GM12878 (cell line): ENCODE measurements around the gene ITGA7. TPM values are rescaled to one million over a fixed set of nuclear protein-coding genes. Genes with fewer than 3 reads are reported as not detected.

ENCODE experiments used
- ATAC-seq: fragments of 200-7000 bp; cut with Tn5 transposase; 3 replicates; pipeline ENCODE4 v1.9.1; 2020; ENCODE audit warnings: mild to moderate bottlenecking, moderate library complexity
- BruUV-seq: library from RNA; stranded (reverse); fragments of 400-500 nt; replicated peaks from 2 replicates; lab custom pipeline; 2021; lab: Mats Ljungman, UMichigan
- CTCF ChIA-PET: fragments of 300-600 bp; sonication (Branson Sonifier 250); formaldehyde crosslinking; extraction: SDS; loops from one replicate; lab custom pipeline; 2021; ENCODE audit warnings: inconsistent platforms; lab: Yijun Ruan, JAX
- POLR2A ChIA-PET: fragments of 350-600 bp; formaldehyde crosslinking; extraction: SDS; loops from one replicate; lab custom pipeline; 2021; ENCODE audit warnings: inconsistent platforms; lab: Charles Lee
- RAD21 ChIA-PET: fragments of 300-600 bp; sonication (Branson Sonifier 250); formaldehyde crosslinking; loops from one replicate; lab custom pipeline; 2023; ENCODE audit warnings: antibody characterized with exemption; ENCODE audit not compliant: unreplicated experiment; lab: Charles Lee
- SMC1A ChIA-PET: fragments of 300-600 bp; sonication (Branson Sonifier 250); formaldehyde crosslinking; loops from one replicate; lab custom pipeline; 2023; ENCODE audit not compliant: unreplicated experiment, uncharacterized antibody; lab: Charles Lee
- DNase-seq: peaks from one replicate; pipeline ENCODE4 v3.0.0-alpha.2; 2011; ENCODE audit warnings: low read depth, low spot score
- FAIRE-seq: peaks from 3 replicates; lab custom pipeline; 2011; peaks lifted over from hg19 to GRCh38; lab: Jason Lieb, UNC
- H2AFZ ChIP-seq: 2 replicates; pipeline ENCODE4 v1.6.0; 2011; ENCODE audit warnings: low read depth, low read length, control low read depth; ENCODE audit not compliant: control insufficient read depth
- H3K27ac ChIP-seq: 2 replicates; pipeline ENCODE4 v1.5.1; 2011; ENCODE audit warnings: control low read depth; ENCODE audit not compliant: control insufficient read depth, insufficient read depth
- H3K27me3 ChIP-seq, 2 experiments: replicated peaks in 1 of 2; 2 replicates each; pipeline versions ENCODE4 v1.6.0 to v1.6.1; 2011; ENCODE audit warnings: low read length in 1 of 2; ENCODE audit not compliant: control insufficient read depth in 2 of 2, insufficient read depth in 2 of 2
- H3K36me3 ChIP-seq, 2 experiments: 2 replicates each; pipeline ENCODE4 v1.5.1; 2011; ENCODE audit warnings: low read length in 1 of 2; ENCODE audit not compliant: control insufficient read depth in 2 of 2, insufficient read depth in 2 of 2
- H3K4me1 ChIP-seq: 2 replicates; pipeline ENCODE4 v1.6.1; 2011; ENCODE audit warnings: mild to moderate bottlenecking, low read length, moderate library complexity, mixed read lengths; ENCODE audit not compliant: control insufficient read depth, insufficient read depth
- H3K4me2 ChIP-seq: 2 replicates; pipeline ENCODE4 v1.6.0; 2011; ENCODE audit warnings: control low read depth; ENCODE audit not compliant: control insufficient read depth, insufficient read depth
- H3K4me3 ChIP-seq: fragments of 200-600 bp; sonication (generic); 2 replicates; pipeline ENCODE4 v1.5.1; 2016
- H3K79me2 ChIP-seq: 2 replicates; pipeline ENCODE4 v1.6.0; 2011; ENCODE audit warnings: low read length; ENCODE audit not compliant: control insufficient read depth, insufficient read depth
- H3K9ac ChIP-seq: 2 replicates; pipeline ENCODE4 v1.8.0; 2011; ENCODE audit warnings: low read length, control low read depth, mixed read lengths; ENCODE audit not compliant: control insufficient read depth, insufficient read depth
- H3K9me3 ChIP-seq: replicated peaks from 3 replicates; pipeline ENCODE4 v1.5.1; 2011; ENCODE audit warnings: mild to moderate bottlenecking, low read length; ENCODE audit not compliant: control insufficient read depth, insufficient read depth
- H4K20me1 ChIP-seq: 2 replicates; pipeline ENCODE4 v1.6.0; 2011; ENCODE audit not compliant: control insufficient read depth, insufficient read depth
- BHLHE40 ChIP-seq, 2 experiments: fragments of 450-650 bp in 1 of 2; IDR thresholded peaks; 2 replicates each; pipeline ENCODE4 v1.6.1; 2011 to 2017; ENCODE audit warnings: low read depth in 2 of 2, borderline replicate concordance in 1 of 2, improper control_type of control experiment in 1 of 2, low read length in 1 of 2, mild to moderate bottlenecking in 1 of 2
- MEF2B ChIP-seq: fragments of 450-650 bp; IDR thresholded peaks from 2 replicates; pipeline ENCODE4 v1.6.1; 2018; ENCODE audit warnings: mild to moderate bottlenecking, moderate library complexity; ENCODE audit not compliant: partially characterized antibody, poor library complexity, severe bottlenecking
- RBBP5 ChIP-seq: fragments of 200-600 bp; sonication (generic); conservative IDR thresholded peaks from 2 replicates; pipeline ENCODE4 v1.6.1; 2016
- WGBS: methylation state at CpG from one replicate; pipeline ENCODE4 v1.1.6; 2016; ENCODE audit warnings: low lambda C conversion rate; ENCODE audit not compliant: insufficient replicate concordance, insufficient coverage; ENCODE audit errors: missing lambda C conversion rate; 5-methylcytosine and 5-hydroxymethylcytosine counted together
- in situ Hi-C: fragments of 300-500 bp; cut with MboI; formaldehyde crosslinking; loops from 9 replicates; pipeline ENCODE4 v1.14.3; 2018; ENCODE audit warnings: mixed read lengths
- intact Hi-C: fragments of 100-400 bp; cut with micrococcal nuclease; formaldehyde crosslinking; loops from one replicate; pipeline ENCODE4 v1.14.2; 2022; ENCODE audit not compliant: unreplicated experiment
- polyA plus RNA-seq, 11 experiments: library from polyadenylated mRNA; depleted of rRNA in 4 of 11; unstranded in 6 of 11; stranded (reverse) in 5 of 11; fragments of >200 nt; fragmentation: Nextera tagmentation in 4 of 11; fragmentation: Illumina TruSeq in 1 of 11; extraction: Ambion mirVana in 4 of 11; extraction: Trizol in 1 of 11; gene quantifications; 1 replicate in 1 of 11; 2 replicates in 10 of 11; pipeline versions ENCODE4 v1.2.1 to v1.2.3, GENCODE V29; 2011 to 2016; ENCODE audit warnings: inconsistent platforms in 2 of 11, missing spikeins in 2 of 11, low read depth in 1 of 11
- total RNA-seq, 4 experiments: library from RNA; depleted of rRNA in 3 of 4; stranded (reverse); fragments of >200 nt in 3 of 4; fragmentation: Illumina TruSeq in 1 of 4; extraction: Trizol in 1 of 4; gene quantifications; 2 replicates each; pipeline versions ENCODE4 v1.2.1 to v1.2.3, GENCODE V29; 2013 to 2021

ITGA7 gene
- total and polyA plus RNA-seq, 10 of the 15 experiments (the other 5 are each of a cell fraction or from before 2014, with no cell fraction given): 0.18 to 5.1 (median 1.5) TPM

DNA sequence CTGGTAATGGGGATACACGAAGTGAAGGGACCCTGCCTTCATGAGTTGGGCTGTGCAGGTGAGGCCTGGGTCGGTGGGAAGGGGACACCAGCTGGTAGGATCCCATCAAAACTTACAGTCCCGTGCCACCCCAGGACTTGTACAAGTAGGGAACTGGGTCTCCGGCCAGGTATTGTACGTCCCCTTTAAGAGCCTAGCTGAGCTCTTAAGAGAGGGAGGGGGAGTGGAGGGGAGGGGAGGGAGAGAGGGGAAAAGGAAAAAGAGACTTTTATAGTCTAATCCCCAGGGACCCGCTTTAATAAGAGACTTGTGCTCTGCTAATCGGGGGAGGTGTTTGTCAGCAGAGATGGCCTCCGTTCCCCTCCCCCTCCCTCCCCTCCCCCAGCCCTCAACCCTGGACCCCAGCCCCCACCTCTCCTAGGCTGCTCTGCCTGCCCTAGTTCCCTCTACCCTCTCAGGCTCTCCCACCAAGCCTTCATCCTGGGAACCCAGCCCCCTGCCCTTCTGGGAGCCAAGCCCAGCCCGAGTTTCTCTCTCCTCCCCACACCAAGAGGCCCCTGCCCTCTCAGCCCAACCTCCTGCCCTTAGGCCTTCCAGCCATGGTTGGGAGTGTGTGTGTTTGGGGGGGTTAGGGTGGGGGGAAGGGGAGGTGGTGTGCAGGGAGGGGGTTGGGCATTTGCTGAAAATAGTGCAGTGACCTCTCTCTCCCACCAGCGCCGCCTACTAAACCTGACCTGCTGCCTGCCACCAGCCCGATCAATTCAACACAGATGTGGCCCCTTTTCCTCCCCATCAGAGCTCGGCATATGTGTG, 37.9 kb upstream of the ITGA7 start:
- H3K9ac ChIP-seq: no peak overlapping the region

More for the DNA sequence above, 37.9 kb upstream of the ITGA7 start:
- WGBS: 47% methylated on average over 10 of the region's 13 CpGs
- BruUV-seq: no TSS peak
- Histone ChIP-seq H3K27ac (no peak overlapping the region), H4K20me1 (no peaks in the 10 kb centered on the region), H3K79me2 (peaks cover 2% of the 10 kb centered on the region), H3K9me3 (no peaks in the 10 kb centered on the region), H3K27me3 (no peaks in the 10 kb centered on the region), H3K4me1 (peaks cover 5% of the 10 kb centered on the region), H3K36me3 (peaks cover 4 to 5% of the 10 kb centered on the region in 2 experiments; a peak in 2 of 4 replicates), H2AFZ (peak overlapping the region; percentile 39), H3K4me2 (peak overlapping the region; percentile 36), H3K4me3 (peak overlapping the region; percentile 79)
- RAD21 ChIA-PET: interaction anchor here (0.6 to 3.5 kb wide), 17 partner anchors 7 to 292 kb away, joined by 3 to 14 read pairs (median 4); partner anchors contain the start of genes CD63, ORMDL2, PMEL and PYM1
- FAIRE-seq (peak; percentile 35), ATAC-seq (peak; percentile 11), DNase-seq (no peak)
- intact Hi-C loops: no loop called here
- CTCF ChIA-PET: interaction anchor here (0.5 to 5.0 kb wide), 17 partner anchors 8 to 284 kb away, joined by 3 to 32 read pairs (median 4); partner anchors contain the start of genes CD63, ORMDL2, PYM1 and SARNP
- POLR2A ChIA-PET: interaction anchor here (0.6 to 5.7 kb wide), 16 partner anchors 8 to 476 kb away, joined by 3 to 38 read pairs (median 4); partner anchors contain the start of genes CD63, DNAJC14, ORMDL2 and PYM1
- peak; percentile 64 for TF ChIP-seq MEF2B
- TF ChIP-seq BHLHE40 (IDR thresholded peaks at IDR 0.05; ENCODE audit: borderline replicate concordance in 1 of 2, low read depth in 2 of 2, low read length in 1 of 2): peak in 1 of 2 experiments; percentile 53; a peak in 1 of 4 replicates
- no peak for TF ChIP-seq RBBP5
- SMC1A ChIA-PET: interaction anchor here (0.6 to 4.4 kb wide), 20 partner anchors 8 to 295 kb away, joined by 3 to 21 read pairs (median 4); partner anchors contain the start of genes DNAJC14, ORMDL2, RAB5B and SARNP
- in situ Hi-C loops: no loop called here
